ENCODE measurements around the gene GPR55.

DNA sequence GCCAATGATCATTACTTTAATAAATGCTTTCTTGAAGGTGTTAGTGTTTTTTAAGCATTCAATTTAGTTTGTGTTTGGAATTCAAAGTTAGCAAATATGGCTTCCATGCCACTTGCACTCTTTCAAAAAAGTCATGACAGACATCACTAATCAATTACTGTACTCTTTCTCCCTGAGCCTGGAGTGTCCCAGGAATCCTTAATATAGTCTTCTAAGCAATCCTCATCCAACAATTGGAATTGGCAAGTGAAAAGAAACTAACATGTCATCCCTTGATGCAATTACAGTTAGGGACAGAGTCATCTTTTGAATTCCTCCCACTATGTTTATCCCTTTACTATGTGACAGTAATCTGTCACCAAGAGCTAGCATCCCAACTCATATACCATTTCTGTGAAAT lies 29.7 kb upstream of the GPR55 start:
- TF ChIP-seq, protein P1, sequence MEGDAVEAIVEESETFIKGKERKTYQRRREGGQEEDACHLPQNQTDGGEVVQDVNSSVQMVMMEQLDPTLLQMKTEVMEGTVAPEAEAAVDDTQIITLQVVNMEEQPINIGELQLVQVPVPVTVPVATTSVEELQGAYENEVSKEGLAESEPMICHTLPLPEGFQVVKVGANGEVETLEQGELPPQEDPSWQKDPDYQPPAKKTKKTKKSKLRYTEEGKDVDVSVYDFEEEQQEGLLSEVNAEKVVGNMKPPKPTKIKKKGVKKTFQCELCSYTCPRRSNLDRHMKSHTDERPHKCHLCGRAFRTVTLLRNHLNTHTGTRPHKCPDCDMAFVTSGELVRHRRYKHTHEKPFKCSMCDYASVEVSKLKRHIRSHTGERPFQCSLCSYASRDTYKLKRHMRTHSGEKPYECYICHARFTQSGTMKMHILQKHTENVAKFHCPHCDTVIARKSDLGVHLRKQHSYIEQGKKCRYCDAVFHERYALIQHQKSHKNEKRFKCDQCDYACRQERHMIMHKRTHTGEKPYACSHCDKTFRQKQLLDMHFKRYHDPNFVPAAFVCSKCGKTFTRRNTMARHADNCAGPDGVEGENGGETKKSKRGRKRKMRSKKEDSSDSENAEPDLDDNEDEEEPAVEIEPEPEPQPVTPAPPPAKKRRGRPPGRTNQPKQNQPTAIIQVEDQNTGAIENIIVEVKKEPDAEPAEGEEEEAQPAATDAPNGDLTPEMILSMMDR (IDR thresholded peaks at IDR 0.05), result no peak
- TF ChIP-seq POLR2A (IDR thresholded peaks at IDR 0.05), result no peak
